Tibial nerve (tissue), 4 donors: ENCODE results near the gene C7orf33.

ENCODE experiments used
- EP300 ChIP-seq, 2 donors: sonication (generic); formaldehyde crosslinking; IDR thresholded peaks; one replicate each; pipeline ENCODE4 v1.6.1; 2017; ENCODE audit warnings: antibody characterized with exemption in 2 of 2, mild to moderate bottlenecking in 1 of 2
- POLR2A ChIP-seq, 2 donors: fragments of 450-650 bp; IDR thresholded peaks; one replicate each; pipeline ENCODE4 v1.6.1; 2017; ENCODE audit warnings: antibody characterized with exemption in 2 of 2, mild to moderate bottlenecking in 2 of 2, moderate library complexity in 2 of 2
- TF ChIP-seq, protein P1 (sequence below), 5 experiments: fragments of 200-600 bp in 3 of 5; fragments of 450-650 bp in 2 of 5; sonication (generic) in 3 of 5; IDR thresholded peaks; one replicate each; pipeline ENCODE4 v1.5.1; 2016 to 2019; ENCODE audit warnings: antibody characterized with exemption in 5 of 5, mild to moderate bottlenecking in 3 of 5, moderate library complexity in 2 of 5

DNA sequence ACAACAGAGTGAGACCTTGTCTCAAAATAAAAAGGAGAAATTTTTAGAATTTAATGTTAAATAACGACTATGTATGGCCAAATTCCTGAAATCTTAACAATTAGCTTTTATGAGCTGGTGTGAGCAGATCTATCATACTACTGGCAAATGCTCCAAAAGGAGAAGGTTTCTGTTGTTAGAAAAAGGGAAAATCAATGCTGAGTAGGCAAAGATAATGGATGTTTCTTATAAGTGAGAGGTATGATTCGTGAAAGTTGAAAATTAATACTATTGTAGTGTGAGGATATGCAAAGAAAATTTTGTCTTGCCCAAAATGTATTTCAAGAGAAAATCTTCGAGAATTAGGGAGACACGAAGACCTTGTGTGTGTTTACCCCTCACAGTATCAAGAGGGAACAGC is 67.4 kb downstream of the C7orf33 start:
- TF ChIP-seq POLR2A (IDR thresholded peaks at IDR 0.05) (no peak), EP300 (IDR thresholded peaks at IDR 0.05) (no peak)
- TF ChIP-seq, protein P1, sequence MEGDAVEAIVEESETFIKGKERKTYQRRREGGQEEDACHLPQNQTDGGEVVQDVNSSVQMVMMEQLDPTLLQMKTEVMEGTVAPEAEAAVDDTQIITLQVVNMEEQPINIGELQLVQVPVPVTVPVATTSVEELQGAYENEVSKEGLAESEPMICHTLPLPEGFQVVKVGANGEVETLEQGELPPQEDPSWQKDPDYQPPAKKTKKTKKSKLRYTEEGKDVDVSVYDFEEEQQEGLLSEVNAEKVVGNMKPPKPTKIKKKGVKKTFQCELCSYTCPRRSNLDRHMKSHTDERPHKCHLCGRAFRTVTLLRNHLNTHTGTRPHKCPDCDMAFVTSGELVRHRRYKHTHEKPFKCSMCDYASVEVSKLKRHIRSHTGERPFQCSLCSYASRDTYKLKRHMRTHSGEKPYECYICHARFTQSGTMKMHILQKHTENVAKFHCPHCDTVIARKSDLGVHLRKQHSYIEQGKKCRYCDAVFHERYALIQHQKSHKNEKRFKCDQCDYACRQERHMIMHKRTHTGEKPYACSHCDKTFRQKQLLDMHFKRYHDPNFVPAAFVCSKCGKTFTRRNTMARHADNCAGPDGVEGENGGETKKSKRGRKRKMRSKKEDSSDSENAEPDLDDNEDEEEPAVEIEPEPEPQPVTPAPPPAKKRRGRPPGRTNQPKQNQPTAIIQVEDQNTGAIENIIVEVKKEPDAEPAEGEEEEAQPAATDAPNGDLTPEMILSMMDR (IDR thresholded peaks at IDR 0.05): no peak
